ENCODE results near the gene CNTRL.
"Not testable (repeated sequence)": the region's sequence is repeated elsewhere in the genome, so short reads cannot be mapped to it uniquely, and the experiment has no call there.

The CNTRL gene, protein sequence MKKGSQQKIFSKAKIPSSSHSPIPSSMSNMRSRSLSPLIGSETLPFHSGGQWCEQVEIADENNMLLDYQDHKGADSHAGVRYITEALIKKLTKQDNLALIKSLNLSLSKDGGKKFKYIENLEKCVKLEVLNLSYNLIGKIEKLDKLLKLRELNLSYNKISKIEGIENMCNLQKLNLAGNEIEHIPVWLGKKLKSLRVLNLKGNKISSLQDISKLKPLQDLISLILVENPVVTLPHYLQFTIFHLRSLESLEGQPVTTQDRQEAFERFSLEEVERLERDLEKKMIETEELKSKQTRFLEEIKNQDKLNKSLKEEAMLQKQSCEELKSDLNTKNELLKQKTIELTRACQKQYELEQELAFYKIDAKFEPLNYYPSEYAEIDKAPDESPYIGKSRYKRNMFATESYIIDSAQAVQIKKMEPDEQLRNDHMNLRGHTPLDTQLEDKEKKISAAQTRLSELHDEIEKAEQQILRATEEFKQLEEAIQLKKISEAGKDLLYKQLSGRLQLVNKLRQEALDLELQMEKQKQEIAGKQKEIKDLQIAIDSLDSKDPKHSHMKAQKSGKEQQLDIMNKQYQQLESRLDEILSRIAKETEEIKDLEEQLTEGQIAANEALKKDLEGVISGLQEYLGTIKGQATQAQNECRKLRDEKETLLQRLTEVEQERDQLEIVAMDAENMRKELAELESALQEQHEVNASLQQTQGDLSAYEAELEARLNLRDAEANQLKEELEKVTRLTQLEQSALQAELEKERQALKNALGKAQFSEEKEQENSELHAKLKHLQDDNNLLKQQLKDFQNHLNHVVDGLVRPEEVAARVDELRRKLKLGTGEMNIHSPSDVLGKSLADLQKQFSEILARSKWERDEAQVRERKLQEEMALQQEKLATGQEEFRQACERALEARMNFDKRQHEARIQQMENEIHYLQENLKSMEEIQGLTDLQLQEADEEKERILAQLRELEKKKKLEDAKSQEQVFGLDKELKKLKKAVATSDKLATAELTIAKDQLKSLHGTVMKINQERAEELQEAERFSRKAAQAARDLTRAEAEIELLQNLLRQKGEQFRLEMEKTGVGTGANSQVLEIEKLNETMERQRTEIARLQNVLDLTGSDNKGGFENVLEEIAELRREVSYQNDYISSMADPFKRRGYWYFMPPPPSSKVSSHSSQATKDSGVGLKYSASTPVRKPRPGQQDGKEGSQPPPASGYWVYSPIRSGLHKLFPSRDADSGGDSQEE (N-terminal part only)

DNA sequence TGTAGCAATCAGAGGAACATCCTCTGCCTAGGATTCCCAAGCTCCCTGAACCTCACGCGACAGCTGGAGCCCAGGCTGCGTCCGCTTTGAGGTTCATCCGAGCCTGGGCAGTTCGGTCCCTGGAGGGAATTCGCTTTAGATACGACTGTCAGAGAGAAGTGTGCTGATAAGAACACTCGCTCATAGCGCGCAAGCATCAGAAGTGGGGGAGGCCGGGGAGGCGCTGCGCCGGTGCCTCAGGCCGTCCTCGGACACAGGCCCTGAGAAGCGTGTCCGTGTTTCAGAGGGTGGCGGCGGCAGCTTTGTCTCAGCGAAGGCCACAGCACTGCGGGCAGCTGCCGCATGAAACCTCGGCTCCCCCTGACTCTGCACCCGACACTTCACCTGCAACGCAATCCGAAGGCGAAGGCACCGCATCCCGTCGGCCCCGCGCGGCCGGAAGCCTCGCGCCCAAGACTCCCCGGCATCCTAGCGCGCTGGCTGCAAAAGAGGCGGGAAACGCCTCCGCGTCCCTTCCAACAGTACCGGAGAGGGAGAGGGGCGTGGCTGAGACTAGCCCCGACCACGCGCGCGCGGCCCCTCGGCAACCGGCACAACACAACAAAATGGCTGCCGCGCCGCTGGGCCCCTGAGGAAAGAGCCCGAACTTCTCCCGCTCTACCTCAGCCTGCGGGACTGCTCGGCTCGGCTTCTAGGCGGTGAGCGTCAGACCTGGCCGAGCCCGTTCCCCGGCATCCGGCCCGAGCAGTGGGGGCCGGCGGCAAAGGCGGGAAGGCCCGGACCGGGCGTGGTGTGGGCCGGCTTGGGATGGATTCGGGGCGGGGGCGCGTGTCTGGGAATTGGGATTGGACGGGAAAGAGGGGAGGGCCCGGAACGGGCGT, at the start of gene CNTRL:
TSS of gene CNTRL (plus strand) at position 586 of the 881 bp plus-strand sequence. CDS start 13,372 bp downstream, outside the sequence.
- DNase-seq = peak; percentile 98

DNA sequence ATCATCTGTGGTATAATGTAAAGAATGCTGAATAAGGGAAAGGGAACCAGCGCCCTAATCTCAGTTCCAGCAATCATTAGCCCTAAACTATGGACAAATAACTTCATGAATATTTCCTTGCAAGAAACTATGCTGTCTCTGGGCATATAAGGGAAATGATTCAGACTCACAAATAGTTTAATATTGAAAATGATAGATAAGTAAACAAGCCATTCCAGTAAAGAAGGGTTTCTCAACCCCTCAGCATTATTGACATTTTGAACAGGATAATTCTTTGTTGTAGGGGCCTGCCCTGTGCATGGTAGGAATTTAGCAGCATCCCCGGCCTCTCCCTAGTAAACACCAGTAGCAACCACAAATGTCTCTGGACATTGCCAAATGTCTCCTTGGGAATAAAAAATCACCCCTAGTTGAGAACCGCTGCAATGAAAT, 48.5 kb upstream of the CNTRL start:
- no peak for DNase-seq

DNA sequence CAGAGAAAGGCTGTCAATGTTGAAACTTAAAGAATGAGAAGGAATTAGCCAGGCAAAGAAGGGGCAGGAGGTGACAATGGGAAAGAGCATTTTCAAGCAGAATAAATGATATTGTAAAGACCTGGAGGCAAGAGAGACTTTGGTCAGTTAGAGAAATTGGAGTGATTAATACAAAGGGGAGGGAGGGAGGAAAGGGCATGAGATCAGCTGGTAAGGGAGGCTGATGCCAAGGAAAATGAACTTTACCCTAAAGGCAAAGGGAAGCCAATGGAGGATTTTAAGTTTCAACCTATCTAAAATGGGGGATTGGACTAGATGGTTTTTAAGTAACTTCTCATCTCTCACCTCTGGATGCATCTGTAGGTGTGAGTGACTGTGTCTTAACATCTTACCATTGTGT, 48.0 kb upstream of the CNTRL start:
- DNase-seq = no peak

DNA sequence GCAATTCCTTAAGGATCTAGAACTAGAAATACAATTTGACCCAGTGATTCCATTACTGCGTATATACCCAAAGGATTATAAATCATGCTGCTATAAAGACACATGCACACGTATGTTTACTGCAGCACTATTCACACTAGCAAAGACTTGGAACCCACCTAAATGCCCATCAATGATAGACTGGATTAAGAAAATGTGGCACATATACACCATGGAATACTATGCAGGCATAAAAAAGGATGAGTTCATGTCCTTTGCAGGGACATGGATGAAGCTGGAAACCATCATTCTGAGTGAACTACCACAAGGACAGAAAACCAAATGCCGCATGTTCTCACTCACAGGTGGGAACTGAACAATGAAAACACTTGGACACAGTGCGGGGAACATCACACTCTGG, 46.5 kb upstream of the CNTRL start:
- DNase-seq = not testable (repeated sequence)

DNA sequence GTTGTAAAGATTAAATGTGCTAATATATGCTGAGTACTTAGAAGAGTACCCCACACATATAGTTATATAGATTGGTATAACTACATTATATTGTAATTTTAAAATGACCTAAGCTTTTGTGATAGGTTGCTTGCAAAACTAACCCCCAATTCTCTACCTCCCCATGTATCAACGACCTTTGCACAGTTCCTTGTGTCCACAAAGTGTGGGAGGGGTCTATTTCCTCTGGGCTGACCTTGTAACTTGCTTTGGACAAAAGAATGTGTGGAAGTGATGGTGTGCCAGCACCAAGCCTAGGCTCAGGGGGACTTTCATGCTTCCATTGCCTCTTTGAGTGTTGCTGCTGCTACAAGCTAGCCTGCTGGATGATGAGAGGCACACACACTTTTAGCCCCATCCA, 45.3 kb upstream of the CNTRL start:
- DNase-seq = no peak

DNA sequence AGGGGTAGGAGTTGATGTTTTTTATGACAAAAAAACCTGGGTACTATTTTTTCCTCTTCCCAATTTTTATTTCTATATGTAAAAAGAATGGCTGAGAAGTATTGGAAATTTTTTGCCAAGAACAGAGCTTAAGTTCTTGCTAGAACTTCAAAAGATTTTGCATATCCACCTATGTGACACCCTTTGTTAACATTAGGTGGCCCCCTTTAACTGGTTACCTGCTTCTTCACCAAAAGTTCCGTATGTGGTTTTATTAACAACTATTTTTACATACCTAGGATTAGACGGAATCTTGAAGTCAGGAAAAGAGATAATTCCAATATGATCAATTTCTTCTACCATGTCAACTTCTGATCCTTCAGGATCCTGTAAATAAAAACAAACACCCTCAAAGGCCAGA, 40.2 kb upstream of the CNTRL start:
- no peak for DNase-seq

DNA sequence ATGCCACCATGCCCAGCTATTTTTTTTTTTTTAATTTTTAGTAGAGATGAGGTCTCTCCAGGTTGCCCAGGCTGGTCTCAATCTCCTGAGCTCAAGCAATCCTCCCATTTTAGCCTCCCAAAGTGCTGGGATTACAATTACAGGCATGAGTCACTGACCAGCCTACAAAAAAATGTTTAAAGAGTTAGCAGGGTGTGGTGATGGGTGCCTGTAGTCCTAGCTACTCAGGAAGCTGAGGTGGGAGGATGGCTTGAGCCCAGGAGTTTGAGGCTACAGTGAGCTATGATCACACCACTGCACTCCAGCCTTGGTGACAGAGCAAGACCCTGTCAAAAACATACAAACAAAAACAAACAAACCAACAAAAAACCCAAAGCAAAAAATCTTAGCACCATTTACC, 39.0 kb upstream of the CNTRL start:
- not testable (repeated sequence) for DNase-seq

DNA sequence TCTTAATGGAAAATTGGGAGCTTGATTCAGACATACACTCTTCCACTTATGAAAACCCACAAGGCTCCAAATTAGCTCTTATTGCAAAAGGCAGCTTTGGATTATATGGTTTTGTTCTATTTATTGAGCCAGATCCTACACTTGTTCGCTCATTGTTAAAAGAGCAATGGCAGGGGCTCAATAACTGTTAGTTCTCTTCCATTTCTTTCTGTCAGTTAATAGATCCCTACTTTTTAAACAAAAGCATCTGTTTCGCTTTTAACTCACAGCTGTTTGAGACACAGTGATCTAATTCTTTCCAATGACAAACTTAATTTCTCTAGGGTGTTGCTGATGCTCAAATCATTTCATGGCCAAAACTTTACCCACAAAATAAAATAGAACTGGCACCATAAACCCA, 36.4 kb upstream of the CNTRL start:
- no peak for DNase-seq

DNA sequence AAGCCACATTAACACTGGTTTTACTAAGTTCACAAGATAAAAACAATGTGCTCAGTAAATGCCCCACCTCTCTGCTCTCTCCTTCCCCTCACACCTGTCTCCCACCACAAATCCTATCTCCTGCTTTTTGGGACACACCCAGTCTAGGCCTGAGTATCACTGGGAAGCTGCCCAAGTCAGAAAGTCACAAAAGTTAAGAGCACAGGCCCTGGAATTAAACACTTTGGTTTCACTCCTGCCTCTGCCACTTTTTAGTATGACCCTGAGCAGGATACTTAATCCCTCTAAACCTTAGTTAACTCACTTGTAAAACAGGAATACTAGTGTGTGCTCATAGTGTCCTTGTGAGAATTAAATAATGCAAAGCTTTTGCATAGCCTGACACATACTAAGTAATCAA, 36.0 kb upstream of the CNTRL start:
- DNase-seq = no peak

DNA sequence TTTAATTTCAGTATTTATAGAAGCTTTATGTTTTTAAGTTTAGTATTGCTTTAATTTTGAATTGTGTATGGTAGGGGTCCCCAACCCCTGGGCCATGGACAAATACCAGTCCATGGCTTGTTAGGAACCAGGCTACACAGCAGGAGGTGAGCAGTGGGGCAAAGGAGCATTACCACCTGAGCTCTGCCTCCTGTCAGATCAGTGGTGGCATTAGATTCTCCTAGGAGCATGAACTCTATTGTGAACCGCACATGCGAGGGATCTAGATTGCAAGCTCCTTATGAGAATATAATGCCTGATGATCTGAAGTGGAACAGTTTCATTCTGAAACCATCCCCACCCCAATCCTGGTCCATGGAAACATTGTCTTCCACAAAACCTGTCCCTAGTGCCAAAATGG, 26.6 kb upstream of the CNTRL start:
- no peak for DNase-seq

DNA sequence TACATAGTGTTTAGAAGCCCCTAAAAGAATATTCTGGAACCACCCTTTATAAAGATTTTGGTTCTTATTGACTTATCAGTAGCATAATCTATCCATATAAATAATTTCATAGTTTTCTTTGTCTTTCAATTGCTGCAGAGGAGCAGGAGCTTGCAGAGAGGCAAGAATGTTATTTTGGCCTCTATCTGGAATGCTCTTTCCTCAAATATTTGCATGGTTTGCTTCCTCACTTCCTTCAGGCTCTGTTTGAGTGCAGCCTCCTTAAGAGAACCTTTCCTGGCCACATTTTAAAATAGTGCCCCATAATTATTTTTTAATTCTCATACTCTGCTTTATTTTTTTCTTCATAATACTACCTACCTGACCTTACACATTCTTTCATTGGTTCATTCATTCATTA, 26.1 kb upstream of the CNTRL start:
- DNase-seq = no peak

DNA sequence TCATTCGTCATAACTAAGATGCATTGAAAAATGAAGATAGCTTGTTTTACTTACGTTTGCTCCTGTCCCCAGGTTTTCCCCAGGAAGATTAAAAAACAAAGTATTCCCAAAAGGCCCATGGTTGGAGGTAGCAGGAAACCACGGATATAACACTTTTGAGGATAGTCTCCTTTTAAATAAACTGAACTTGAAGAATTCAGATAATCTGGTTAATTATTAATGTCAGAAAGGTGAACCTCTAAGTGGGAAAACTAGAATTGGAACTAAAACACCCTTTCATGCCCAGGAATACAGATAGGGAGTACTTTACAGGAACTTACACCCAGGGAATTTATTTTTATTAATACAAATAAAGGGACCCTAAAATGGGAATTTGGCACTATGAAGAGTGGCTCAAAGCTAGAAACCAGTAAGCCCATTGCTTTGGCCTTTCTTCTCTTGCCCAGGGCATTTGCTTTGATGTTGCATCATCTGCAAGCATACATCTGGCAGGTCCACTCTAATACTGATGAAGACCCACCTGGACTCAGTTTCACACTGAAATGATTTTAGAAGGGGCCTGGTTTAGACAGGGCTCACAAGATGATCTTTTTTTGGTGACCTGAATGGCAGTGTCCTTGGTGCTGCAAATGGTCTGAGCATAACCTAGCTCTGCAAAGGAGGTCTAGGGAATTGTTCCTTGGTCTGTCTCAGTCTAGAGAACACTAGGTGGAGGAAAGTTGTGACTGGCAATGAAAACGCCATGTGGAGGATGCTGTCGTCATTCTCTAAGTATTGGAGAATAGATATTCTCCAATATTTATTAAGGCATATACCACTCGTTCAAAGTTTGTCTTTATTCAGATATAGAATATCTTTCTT, 24.4 kb upstream of the CNTRL start, which contains the start of gene C5:
TSS of gene C5 (minus strand) at position 148 of the 861 bp plus-strand sequence. CDS start at position 119, 29 bp downstream.
- peak; percentile 63 for DNase-seq

DNA sequence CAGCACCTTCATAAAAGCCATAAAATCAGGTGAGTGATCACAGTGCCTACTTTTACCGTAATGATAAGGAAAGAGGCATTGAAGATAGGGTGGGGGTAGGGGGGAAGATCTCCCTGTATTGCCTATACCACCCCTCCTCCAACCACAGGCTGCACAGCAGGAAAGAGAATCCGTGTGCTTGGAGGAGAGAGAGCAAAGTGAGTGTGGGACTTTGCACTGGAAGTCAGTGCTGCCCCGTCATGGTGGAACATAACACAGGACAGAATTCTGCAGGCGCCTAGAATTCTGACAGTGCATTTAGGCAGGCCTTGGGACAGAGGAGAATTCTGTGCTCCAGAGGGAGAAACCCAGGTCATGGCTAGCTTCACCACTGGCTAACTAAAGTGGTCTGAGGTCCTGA, 21.2 kb upstream of the CNTRL start:
- no peak for DNase-seq

DNA sequence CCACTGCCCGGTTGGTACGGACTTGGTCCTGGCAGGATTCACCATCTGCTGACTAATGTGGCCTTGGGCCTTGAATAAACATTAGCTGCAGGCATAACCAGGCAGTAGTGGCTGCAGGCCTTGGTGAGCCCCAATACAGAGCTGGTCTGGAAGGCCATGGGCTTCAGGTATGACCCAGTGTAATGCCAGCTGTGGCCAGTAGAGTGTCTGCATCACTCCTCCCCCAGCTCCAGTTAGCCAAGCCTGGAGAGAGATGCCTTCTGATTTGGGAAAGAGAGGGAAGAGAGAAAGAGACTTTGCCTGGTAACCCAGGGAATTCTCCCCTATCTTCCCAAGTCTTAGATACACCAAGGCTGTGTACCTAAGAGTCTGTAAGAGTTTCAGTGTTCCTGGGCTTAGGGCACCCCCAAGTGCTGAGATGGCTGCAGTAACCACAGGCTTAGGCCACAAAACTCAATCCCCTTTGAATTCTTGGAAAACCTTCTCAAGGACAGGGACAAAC, 19.1 kb upstream of the CNTRL start:
- peak; percentile 53 for DNase-seq

DNA sequence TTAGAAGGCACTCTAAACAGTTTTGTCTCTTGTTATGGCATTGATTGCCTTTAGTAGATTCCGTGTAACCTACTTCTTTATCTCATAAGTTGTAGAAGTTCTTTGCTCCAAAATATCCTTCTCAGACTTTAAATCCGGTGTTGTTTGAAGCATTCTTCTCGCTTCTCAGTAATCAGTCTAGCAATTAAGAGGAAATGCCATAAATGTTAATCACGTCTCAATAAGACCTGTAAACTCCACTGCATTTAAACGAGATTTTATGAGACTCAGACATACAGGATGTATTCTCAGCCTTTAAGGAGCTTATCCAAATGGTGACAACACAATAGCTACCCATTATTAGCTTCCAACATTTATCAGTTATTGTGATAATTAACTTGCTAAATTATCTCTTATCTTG, 16.9 kb upstream of the CNTRL start:
- DNase-seq = no peak

DNA sequence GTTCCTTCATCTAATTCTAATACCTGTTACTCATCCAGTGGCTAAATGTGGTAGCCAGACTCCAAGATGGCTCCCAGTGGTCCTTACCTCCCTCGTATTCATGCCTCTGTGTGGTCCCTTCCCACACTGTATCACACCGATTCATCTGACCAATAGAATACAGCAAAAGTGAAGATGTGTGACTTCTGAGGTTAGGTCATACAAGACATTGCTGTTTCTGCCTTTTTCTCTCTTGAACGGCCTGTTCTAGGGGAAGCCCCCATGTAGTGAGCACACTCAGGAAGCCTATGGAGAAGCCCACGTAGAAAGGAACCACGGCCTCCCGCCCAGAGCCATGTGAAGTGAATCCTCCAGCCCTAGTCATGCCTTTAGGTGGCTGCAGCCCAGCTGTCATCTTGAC, 15.2 kb upstream of the CNTRL start:
- DNase-seq = no peak

DNA sequence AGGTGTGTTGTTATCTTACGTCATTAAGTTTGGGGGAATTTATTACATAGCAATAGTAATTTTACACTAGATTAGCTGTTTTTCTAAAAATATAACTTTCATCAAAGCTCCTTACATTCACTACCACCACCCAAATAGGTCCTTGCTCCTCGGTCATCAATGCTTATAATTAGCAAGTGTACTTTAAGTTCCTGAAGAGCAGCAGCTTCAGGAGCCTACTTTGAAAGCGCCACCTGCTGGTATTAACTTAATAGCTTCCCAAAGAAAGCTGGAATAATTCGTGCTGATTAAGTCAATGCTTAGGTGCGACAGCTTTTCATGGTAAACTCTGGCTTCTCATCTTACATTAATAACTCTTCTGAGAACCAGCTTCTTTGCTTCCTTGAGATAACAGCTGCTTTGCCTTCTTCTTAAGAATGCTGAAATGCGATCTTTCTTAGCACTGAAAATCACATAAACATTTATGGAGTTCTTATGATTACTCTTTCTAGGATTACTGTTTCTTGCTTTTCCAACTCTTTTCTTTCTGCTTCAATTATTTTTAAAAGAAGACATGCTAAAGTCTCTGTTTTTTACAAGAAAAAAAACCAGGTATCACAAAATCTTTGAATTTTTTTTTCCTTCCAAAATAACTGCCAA, 14.6 kb upstream of the CNTRL start:
- peak; percentile 86 for DNase-seq

DNA sequence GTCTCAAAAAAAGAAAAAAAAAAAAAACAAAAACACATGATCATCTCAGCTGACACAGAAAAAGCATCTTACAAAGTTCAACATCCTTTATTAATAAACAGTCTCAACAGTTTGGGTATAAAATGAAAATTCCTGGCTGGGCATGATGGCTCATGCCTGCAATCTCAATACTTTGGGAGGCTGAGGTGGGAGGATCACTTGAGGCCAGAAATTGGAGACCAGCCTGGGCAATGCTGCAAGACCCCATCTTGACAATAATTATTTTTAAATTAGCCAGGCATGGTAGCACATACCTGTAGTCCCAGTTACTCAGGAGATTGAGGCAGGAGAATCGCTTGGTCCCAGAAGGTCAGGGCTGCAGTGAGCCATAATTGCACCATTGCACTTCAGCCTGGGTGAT, 7.9 kb upstream of the CNTRL start:
- DNase-seq = no peak

DNA sequence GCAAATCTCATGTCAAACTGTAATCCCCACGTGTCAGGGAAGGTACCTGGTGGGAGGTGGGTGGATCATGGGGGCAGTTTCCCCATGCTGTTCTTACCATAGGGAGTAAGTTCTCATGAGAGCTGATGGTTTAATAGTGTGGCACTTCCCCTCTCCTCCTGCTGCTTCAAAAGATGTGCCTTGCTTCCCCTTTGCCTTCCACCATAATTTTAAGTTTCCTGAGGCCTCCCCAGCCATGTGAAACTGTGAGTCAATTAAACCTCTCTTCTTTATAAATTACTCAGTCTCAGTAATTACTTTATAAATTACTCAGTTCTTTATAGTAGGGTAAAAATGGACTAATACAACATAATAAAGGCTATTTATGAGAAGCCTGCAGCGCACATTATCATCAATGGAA, 7.1 kb upstream of the CNTRL start:
- no peak for DNase-seq

DNA sequence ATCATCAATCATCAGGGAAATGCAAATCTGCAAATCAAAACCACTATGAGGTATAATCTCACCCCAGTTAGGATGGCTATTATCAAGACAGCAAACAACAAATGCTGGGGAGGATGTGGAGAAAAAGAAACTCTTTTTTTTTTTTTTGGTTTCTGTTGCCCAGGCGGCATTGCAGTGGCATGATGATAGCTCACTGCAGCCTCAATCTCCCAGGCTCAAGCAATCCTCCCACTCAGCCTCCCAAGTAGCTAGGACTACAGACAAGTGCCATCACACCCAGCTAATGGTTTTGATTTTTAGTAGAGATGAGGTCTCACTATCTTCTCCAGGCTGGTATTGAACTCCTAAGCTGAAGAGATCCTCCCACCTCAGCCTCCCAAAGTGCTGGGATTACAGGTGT, 5.4 kb upstream of the CNTRL start:
- no peak for DNase-seq
